K562 (cell line): ENCODE results near the gene PARS2. TPM values are rescaled to one million over a fixed set of nuclear protein-coding genes. Genes with fewer than 3 reads are reported as not detected.
A peak's percentile ranks its signal among the peaks of the same experiment; 100 is the strongest.

Experiments used
- CBX8 ChIP-seq: fragments of 200-600 bp; sonication (generic); IDR thresholded peaks from 2 replicates; pipeline ENCODE4 v1.6.1; 2012; ENCODE audit warnings: borderline replicate concordance, mixed run types, low read depth, mild to moderate bottlenecking, moderate library complexity, mixed read lengths, low read length, control low read depth, inconsistent platforms; ENCODE audit not compliant: poor library complexity, severe bottlenecking; ENCODE audit errors: extremely low read depth
- GATAD2B ChIP-seq: fragments of 450-650 bp; IDR thresholded peaks from 2 replicates; pipeline ENCODE4 v1.6.1; 2017; ENCODE audit warnings: mild to moderate bottlenecking, borderline replicate concordance
- GTF2E2 ChIP-seq: fragments of 200-800 bp; sonication (Bioruptor generic); IDR thresholded peaks from 2 replicates; pipeline ENCODE4 v1.6.1; 2016; ENCODE audit warnings: missing genetic modification characterization, missing compliant biosample characterization
- JUN ChIP-seq, 2 experiments: sonication (generic) in 1 of 2; formaldehyde crosslinking in 1 of 2; IDR thresholded peaks; 2 replicates each; pipeline versions ENCODE4 v1.6.1 to v1.8.0; 2012 to 2022; ENCODE audit warnings: borderline replicate concordance in 2 of 2, mild to moderate bottlenecking in 2 of 2, improper control_type of control experiment in 1 of 2, low read depth in 1 of 2, low read length in 1 of 2, missing genetic modification reagents in 1 of 2
- KDM4B ChIP-seq, 2 experiments: fragments of 450-650 bp in 1 of 2; sonication (generic) in 1 of 2; IDR thresholded peaks; 2 replicates each; pipeline ENCODE4 v1.6.1; 2016 to 2017; ENCODE audit warnings: borderline replicate concordance in 2 of 2, antibody characterized with exemption in 1 of 2, low read depth in 1 of 2, mild to moderate bottlenecking in 1 of 2
- MAZ ChIP-seq, 2 experiments: fragments of 450-650 bp in 1 of 2; sonication (generic) in 1 of 2; formaldehyde crosslinking; IDR thresholded peaks in 1 of 2; conservative IDR thresholded peaks in 1 of 2; 2 replicates each; pipeline versions ENCODE4 v1.4.0 to v1.5.0; 2020; ENCODE audit warnings: mild to moderate bottlenecking in 1 of 2, missing genetic modification reagents in 1 of 2
- NFE2 ChIP-seq: IDR thresholded peaks from 2 replicates; pipeline ENCODE4 v1.6.1; 2014; ENCODE audit warnings: antibody characterized with exemption, low read depth
- NRF1 ChIP-seq, 2 experiments: fragments of 450-650 bp; IDR thresholded peaks in 1 of 2; conservative IDR thresholded peaks in 1 of 2; 2 replicates each; pipeline ENCODE4 v1.6.1; 2014; ENCODE audit warnings: mild to moderate bottlenecking in 2 of 2
- POLR2AphosphoS5 ChIP-seq: IDR thresholded peaks from 2 replicates; pipeline ENCODE4 v1.6.1; 2011; ENCODE audit warnings: mild to moderate bottlenecking, low read depth, low read length, moderate library complexity; ENCODE audit not compliant: control insufficient read depth, insufficient read depth
- RB1 ChIP-seq: fragments of 450-650 bp; IDR thresholded peaks from 2 replicates; pipeline ENCODE4 v1.6.1; 2017; ENCODE audit warnings: low read depth, mild to moderate bottlenecking
- RBM14 ChIP-seq: fragments of 200-400 bp; formaldehyde crosslinking; IDR thresholded peaks from 2 replicates; pipeline ENCODE4 v1.6.1; 2018; ENCODE audit warnings: low read depth, mild to moderate bottlenecking, low read length, moderate library complexity, borderline replicate concordance; ENCODE audit not compliant: insufficient read depth
- TFAP4 ChIP-seq: sonication (generic); formaldehyde crosslinking; IDR thresholded peaks from 2 replicates; pipeline ENCODE4 v1.8.0; 2022; ENCODE audit warnings: missing genetic modification reagents, mild to moderate bottlenecking, moderate library complexity, borderline replicate concordance
- ZEB2 ChIP-seq: fragments of 450-650 bp; IDR thresholded peaks from 2 replicates; pipeline ENCODE4 v1.6.1; 2016
- ZFP1 ChIP-seq: fragments of 450-650 bp; formaldehyde crosslinking; IDR thresholded peaks from 2 replicates; pipeline ENCODE4 v1.4.0; 2020; ENCODE audit warnings: mild to moderate bottlenecking, mixed read lengths
- ZNF165 ChIP-seq: fragments of 250-450 bp; sonication (Bioruptor Pico); IDR thresholded peaks from 2 replicates; pipeline ENCODE4 v1.4.0; 2020; ENCODE audit warnings: borderline replicate concordance
- ZNF239 ChIP-seq: fragments of 250-450 bp; sonication (Bioruptor Pico); IDR thresholded peaks from 2 replicates; pipeline ENCODE4 v1.4.0; 2020; ENCODE audit warnings: mild to moderate bottlenecking
- polyA plus RNA-seq, 8 experiments: library from polyadenylated mRNA; depleted of rRNA in 4 of 8; stranded (reverse) in 5 of 8; unstranded in 3 of 8; fragments of >200 nt; fragmentation: Nextera tagmentation in 2 of 8; fragmentation: Illumina TruSeq in 1 of 8; extraction: Ambion mirVana in 2 of 8; extraction: Trizol in 1 of 8; gene quantifications; 2 replicates each; pipeline versions ENCODE4 v1.2.1 to v1.2.3, GENCODE V29; 2011 to 2014; ENCODE audit warnings: inconsistent platforms in 1 of 8, missing spikeins in 1 of 8
- total RNA-seq, 7 experiments: library from RNA; depleted of rRNA in 6 of 7; stranded (reverse); fragments of >200 nt in 6 of 7; fragmentation: Illumina TruSeq in 2 of 7; extraction: Trizol in 2 of 7; gene quantifications; 2 replicates each; pipeline versions ENCODE4 v1.2.1 to v1.2.3, GENCODE V29; 2011 to 2021; ENCODE audit warnings: low replicate concordance in 1 of 7
- TF ChIP-seq, protein P1 (sequence below), 2 experiments: fragments of 150-350 bp in 1 of 2; IDR thresholded peaks; 2 replicates each; pipeline ENCODE4 v1.6.1; 2012 to 2016; ENCODE audit warnings: low read depth in 2 of 2, low read length in 2 of 2, mild to moderate bottlenecking in 1 of 2, moderate library complexity in 1 of 2
- TF ChIP-seq, protein P2 (sequence below), 2 experiments: fragments of 200-800 bp in 1 of 2; sonication (Bioruptor generic) in 1 of 2; sonication (generic) in 1 of 2; formaldehyde crosslinking in 1 of 2; IDR thresholded peaks in 1 of 2; conservative IDR thresholded peaks in 1 of 2; 2 replicates each; pipeline versions ENCODE4 v1.5.0 to v1.6.1; 2016 to 2020; ENCODE audit warnings: missing compliant biosample characterization in 1 of 2, missing genetic modification characterization in 1 of 2, missing genetic modification reagents in 1 of 2

PARS2 gene
- total and polyA plus RNA-seq, 9 of the 15 experiments (the other 6 are each of a cell fraction or from before 2014, with no cell fraction given) = 6.3 to 12.4 (median 7.9) TPM

- TF ChIP-seq ZNF239 = 0 out of 2 replicates have a peak, but pooled peaks have one; percentile 31
- peak; percentile 98 for TF ChIP-seq ZEB2
- TF ChIP-seq ZNF165 = 0 out of 2 replicates have a peak, but pooled peaks have one; percentile 16
- peak; percentile 89 to 97 for TF ChIP-seq MAZ (CRISPR knock-in tag; conservative IDR thresholded peaks at IDR 0.05 in 1 of 2, IDR thresholded peaks at IDR 0.05 in 1 of 2)
- TF ChIP-seq CBX8 = no peak
- peak; percentile 19; the same call in 1 of the 2 replicates for TF ChIP-seq NFE2
- TF ChIP-seq RB1 = peak; percentile 99
- TF ChIP-seq KDM4B (IDR thresholded peaks at IDR 0.05; ENCODE audit: borderline replicate concordance in 2 of 2, low read depth in 1 of 2) = peak in 1 of 2 experiments; percentile 98; a peak in 2 of 4 replicates
- 0 out of 2 replicates have a peak, but pooled peaks have one; percentile 72 for TF ChIP-seq RBM14
- TF ChIP-seq, protein P1, sequence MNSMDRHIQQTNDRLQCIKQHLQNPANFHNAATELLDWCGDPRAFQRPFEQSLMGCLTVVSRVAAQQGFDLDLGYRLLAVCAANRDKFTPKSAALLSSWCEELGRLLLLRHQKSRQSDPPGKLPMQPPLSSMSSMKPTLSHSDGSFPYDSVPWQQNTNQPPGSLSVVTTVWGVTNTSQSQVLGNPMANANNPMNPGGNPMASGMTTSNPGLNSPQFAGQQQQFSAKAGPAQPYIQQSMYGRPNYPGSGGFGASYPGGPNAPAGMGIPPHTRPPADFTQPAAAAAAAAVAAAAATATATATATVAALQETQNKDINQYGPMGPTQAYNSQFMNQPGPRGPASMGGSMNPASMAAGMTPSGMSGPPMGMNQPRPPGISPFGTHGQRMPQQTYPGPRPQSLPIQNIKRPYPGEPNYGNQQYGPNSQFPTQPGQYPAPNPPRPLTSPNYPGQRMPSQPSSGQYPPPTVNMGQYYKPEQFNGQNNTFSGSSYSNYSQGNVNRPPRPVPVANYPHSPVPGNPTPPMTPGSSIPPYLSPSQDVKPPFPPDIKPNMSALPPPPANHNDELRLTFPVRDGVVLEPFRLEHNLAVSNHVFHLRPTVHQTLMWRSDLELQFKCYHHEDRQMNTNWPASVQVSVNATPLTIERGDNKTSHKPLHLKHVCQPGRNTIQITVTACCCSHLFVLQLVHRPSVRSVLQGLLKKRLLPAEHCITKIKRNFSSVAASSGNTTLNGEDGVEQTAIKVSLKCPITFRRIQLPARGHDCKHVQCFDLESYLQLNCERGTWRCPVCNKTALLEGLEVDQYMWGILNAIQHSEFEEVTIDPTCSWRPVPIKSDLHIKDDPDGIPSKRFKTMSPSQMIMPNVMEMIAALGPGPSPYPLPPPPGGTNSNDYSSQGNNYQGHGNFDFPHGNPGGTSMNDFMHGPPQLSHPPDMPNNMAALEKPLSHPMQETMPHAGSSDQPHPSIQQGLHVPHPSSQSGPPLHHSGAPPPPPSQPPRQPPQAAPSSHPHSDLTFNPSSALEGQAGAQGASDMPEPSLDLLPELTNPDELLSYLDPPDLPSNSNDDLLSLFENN (IDR thresholded peaks at IDR 0.05; ENCODE audit: low read depth in 2 of 2, low read length in 2 of 2) = peak in 1 of 2 experiments; percentile 78; a peak in 2 of 4 replicates
- peak; percentile 86 for TF ChIP-seq TFAP4 (CRISPR knock-in tag)
- peak; percentile 93; the same call in 1 of the 2 replicates for TF ChIP-seq GTF2E2 (tag)
- TF ChIP-seq ZFP1 (CRISPR knock-in tag) = no peak
- peak; percentile 70 to 75 for TF ChIP-seq NRF1 (conservative IDR thresholded peaks at IDR 0.05 in 1 of 2, IDR thresholded peaks at IDR 0.05 in 1 of 2)
- TF ChIP-seq JUN (IDR thresholded peaks at IDR 0.05; ENCODE audit: borderline replicate concordance, low read depth, low read length) = peak; percentile 75; the same call in 1 of the 2 replicates
- no peak for TF ChIP-seq JUN (CRISPR knock-in tag; IDR thresholded peaks at IDR 0.05; ENCODE audit: borderline replicate concordance)
- peak; percentile 87 for TF ChIP-seq POLR2AphosphoS5
- TF ChIP-seq, protein P2, sequence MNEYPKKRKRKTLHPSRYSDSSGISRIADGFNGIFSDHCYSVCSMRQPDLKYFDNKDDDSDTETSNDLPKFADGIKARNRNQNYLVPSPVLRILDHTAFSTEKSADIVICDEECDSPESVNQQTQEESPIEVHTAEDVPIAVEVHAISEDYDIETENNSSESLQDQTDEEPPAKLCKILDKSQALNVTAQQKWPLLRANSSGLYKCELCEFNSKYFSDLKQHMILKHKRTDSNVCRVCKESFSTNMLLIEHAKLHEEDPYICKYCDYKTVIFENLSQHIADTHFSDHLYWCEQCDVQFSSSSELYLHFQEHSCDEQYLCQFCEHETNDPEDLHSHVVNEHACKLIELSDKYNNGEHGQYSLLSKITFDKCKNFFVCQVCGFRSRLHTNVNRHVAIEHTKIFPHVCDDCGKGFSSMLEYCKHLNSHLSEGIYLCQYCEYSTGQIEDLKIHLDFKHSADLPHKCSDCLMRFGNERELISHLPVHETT (CRISPR knock-in tag; conservative IDR thresholded peaks at IDR 0.05 in 1 of 2, IDR thresholded peaks at IDR 0.05 in 1 of 2) = peak in 1 of 2 experiments; percentile 75; a peak in 2 of 4 replicates
- peak; percentile 51; the same call in 1 of the 2 replicates for TF ChIP-seq GATAD2B
Measured at GRCh38 chr1:54715493-54716298, 48.6 kb downstream of the PARS2 start, which contains the start of gene TTC4 (continued).
